GM21576 (cell line): ENCODE results near the gene LMNB1.
"Not testable (repeated sequence)": the region's sequence is repeated elsewhere in the genome, so short reads cannot be mapped to it uniquely, and the experiment has no call there.

Source experiments
- ATAC-seq: cut with Tn5 transposase; IDR thresholded peaks from one replicate; pipeline ENCODE4 v1.9.1; 2021; ENCODE audit warnings: mild to moderate bottlenecking, moderate library complexity; ENCODE audit not compliant: unreplicated experiment

The LMNB1 gene

GRCh38 chr5:126776499-126777256 lies at the start of gene LMNB1:
TSS of gene LMNB1 (plus strand) at chr5:126777136. CDS start at chr5:126777509, 373 bp downstream.
- peak; percentile 62 for ATAC-seq

GRCh38 chr5:126732716-126733115 lies 44.2 kb upstream of the LMNB1 start:
- ATAC-seq = no peak

- ATAC-seq = not testable (repeated sequence)
Measured at GRCh38 chr5:126734573-126734972, 42.4 kb upstream of the LMNB1 start.

GRCh38 chr5:126736141-126736540 lies 40.8 kb upstream of the LMNB1 start:
- no peak for ATAC-seq

GRCh38 chr5:126741361-126741760 lies 35.6 kb upstream of the LMNB1 start:
- ATAC-seq = no peak

GRCh38 chr5:126742425-126742824 lies 34.5 kb upstream of the LMNB1 start:
- ATAC-seq = no peak

- ATAC-seq = no peak
Measured at GRCh38 chr5:126744836-126745235, 32.1 kb upstream of the LMNB1 start.

- ATAC-seq = no peak
Measured at GRCh38 chr5:126745259-126745992, 31.5 kb upstream of the LMNB1 start.

- ATAC-seq = no peak
Measured at GRCh38 chr5:126746290-126746689, 30.6 kb upstream of the LMNB1 start.

GRCh38 chr5:126752081-126752785 lies 24.7 kb upstream of the LMNB1 start:
- ATAC-seq = no peak

- no peak for ATAC-seq
Measured at GRCh38 chr5:126753227-126753626, 23.7 kb upstream of the LMNB1 start.

GRCh38 chr5:126754609-126755008 lies 22.3 kb upstream of the LMNB1 start:
- no peak for ATAC-seq

GRCh38 chr5:126755593-126755992 lies 21.3 kb upstream of the LMNB1 start:
- ATAC-seq = no peak

GRCh38 chr5:126757713-126758357 lies 19.1 kb upstream of the LMNB1 start:
- ATAC-seq = no peak

GRCh38 chr5:126763371-126763770 lies 13.6 kb upstream of the LMNB1 start:
- ATAC-seq = no peak

- ATAC-seq = no peak
Measured at GRCh38 chr5:126769703-126770102, 7.2 kb upstream of the LMNB1 start.

- not testable (repeated sequence) for ATAC-seq
Measured at GRCh38 chr5:126773536-126773935, 3.4 kb upstream of the LMNB1 start.

- not testable (repeated sequence) for ATAC-seq
Measured at GRCh38 chr5:126774595-126774994, 2.3 kb upstream of the LMNB1 start.

- ATAC-seq = peak; percentile 0
Measured at GRCh38 chr5:126777257-126777974, 480 bp downstream of the LMNB1 start.

GRCh38 chr5:126777975-126778674 lies 1.2 kb downstream of the LMNB1 start:
- peak; percentile 61 for ATAC-seq
